Measurements from ENCODE around the gene GDPD4.

DNA sequence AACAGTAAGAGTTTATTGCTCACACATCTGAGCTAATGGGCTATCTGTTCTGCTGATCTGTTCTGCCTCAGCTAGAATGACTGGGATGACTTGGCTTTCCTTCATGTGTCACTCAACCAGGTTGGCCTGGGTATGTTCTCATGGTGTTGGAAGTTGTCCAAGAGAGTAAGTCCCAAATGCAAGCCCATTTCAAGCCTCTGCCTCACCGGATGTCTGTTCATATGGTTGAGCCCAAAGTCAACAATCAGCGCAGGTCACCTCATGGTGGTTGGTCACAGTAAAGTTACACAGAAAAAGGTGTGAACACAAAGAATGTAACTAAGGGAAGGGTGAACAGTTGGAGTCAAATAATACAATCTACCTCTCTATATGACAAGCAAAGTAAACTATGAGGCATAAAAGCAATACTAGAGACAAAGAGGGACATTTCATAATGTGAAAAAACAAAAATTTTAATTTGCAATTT is 1.9 kb downstream of the GDPD4 start:
- TF ChIP-seq, protein P1, sequence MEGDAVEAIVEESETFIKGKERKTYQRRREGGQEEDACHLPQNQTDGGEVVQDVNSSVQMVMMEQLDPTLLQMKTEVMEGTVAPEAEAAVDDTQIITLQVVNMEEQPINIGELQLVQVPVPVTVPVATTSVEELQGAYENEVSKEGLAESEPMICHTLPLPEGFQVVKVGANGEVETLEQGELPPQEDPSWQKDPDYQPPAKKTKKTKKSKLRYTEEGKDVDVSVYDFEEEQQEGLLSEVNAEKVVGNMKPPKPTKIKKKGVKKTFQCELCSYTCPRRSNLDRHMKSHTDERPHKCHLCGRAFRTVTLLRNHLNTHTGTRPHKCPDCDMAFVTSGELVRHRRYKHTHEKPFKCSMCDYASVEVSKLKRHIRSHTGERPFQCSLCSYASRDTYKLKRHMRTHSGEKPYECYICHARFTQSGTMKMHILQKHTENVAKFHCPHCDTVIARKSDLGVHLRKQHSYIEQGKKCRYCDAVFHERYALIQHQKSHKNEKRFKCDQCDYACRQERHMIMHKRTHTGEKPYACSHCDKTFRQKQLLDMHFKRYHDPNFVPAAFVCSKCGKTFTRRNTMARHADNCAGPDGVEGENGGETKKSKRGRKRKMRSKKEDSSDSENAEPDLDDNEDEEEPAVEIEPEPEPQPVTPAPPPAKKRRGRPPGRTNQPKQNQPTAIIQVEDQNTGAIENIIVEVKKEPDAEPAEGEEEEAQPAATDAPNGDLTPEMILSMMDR (IDR thresholded peaks at IDR 0.05): no peak
- TF ChIP-seq POLR2AphosphoS5 (IDR thresholded peaks at IDR 0.05): no peak
- TF ChIP-seq POLR2A (IDR thresholded peaks at IDR 0.05): no peak

Measured in transverse colon (tissue), 4 donors.